PC-9 (cell line): ENCODE results near the gene SORCS2.

Source experiments
- EZH2 ChIP-seq: fragments of 200-600 bp; sonication (generic); IDR thresholded peaks from 2 replicates; pipeline ENCODE4 v1.8.0; 2017; ENCODE audit warnings: antibody characterized with exemption, low read depth
- TF ChIP-seq, protein P1 (sequence below): fragments of 200-600 bp; sonication (generic); conservative IDR thresholded peaks from 2 replicates; pipeline ENCODE4 v1.6.1; 2017; ENCODE audit warnings: mixed run types, antibody characterized with exemption, mild to moderate bottlenecking, moderate library complexity

DNA sequence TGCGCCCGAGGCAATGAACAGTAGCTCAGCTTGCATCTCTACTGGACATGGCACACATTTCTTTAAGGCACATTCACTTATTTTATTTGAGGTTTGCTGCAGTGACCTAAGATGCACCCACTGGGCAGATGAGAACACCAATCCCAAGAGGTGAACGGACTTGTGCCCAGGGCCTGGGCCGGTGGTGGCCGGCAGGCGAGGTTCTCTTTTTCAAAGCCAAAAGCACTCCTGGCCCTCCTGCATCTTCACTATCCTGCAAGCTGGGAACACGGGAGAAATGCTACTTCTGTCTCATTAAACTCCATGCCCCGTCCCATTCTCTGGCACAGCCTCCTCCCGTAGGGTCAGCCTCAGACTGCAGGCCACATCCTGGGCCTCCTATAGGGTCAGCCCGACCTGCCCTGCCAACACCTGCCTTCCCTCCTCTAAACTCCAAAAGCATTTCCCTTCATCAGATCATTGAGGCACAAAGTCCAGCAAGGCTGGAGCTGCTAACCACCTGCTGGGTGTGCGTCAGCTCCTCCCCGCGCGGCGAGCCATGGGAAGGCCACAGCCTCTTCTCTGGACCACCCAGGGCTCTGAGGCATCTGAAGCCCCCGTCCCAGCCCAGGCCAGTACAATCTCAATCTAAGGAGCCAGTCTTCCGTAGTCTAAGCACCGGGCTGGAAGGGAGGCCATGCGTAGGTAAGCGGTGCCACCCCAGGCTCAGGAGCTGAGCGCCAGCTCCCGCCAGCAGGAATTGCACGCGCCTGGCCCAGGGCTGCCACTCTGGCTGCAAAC is 581.3 kb downstream of the SORCS2 start:
- TF ChIP-seq, protein P1, sequence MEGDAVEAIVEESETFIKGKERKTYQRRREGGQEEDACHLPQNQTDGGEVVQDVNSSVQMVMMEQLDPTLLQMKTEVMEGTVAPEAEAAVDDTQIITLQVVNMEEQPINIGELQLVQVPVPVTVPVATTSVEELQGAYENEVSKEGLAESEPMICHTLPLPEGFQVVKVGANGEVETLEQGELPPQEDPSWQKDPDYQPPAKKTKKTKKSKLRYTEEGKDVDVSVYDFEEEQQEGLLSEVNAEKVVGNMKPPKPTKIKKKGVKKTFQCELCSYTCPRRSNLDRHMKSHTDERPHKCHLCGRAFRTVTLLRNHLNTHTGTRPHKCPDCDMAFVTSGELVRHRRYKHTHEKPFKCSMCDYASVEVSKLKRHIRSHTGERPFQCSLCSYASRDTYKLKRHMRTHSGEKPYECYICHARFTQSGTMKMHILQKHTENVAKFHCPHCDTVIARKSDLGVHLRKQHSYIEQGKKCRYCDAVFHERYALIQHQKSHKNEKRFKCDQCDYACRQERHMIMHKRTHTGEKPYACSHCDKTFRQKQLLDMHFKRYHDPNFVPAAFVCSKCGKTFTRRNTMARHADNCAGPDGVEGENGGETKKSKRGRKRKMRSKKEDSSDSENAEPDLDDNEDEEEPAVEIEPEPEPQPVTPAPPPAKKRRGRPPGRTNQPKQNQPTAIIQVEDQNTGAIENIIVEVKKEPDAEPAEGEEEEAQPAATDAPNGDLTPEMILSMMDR, result no peak
- TF ChIP-seq EZH2, result no peak
